ENCODE results near the gene C16orf87.

DNA sequence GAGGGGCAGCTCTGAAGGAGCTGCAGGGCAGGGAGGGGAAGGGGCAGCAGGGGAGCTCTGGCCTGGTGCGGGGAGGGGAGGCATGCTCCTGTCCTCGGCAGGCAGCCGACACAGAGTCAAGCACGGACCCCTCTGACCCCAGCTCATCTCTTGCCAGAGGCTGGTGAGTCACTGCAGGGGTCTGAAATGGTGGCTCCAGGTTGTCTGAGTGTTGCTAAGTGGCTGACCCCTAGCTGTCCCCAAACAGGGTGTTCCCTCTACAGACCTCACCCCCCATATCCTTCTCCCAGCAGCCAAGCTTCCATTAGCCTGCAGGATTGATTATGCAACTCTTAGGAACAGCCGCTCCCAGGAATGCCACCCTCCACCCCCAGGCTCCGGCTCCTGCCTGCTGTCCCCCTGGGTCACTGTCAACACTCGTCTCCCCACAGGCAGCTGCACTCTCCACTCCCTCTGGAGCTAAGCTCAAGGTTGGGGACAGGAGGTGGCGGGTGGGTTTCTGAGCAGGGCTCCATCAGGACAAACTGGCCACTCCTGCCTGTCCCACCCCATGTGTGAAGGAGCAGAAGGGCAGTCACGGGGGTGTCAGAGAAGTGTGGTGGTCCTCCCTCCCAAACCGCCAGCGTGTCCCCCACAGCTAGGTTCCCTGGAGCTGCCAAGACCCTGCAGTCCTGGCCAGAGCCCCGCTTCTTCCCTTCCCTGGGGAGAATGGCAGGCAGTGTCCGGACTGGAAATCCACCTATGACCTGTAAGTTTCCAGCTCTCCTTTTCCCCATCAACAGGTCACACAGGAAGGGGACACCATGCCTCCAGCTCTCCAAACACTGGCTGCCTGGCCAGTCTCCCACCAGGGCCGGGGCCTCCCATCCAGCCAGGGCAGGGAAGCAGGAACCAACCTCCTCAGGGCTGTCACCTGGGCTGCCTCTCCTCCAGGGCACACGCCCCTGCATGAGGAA is 83.9 kb downstream of the C16orf87 start:
- TF ChIP-seq, protein P1, sequence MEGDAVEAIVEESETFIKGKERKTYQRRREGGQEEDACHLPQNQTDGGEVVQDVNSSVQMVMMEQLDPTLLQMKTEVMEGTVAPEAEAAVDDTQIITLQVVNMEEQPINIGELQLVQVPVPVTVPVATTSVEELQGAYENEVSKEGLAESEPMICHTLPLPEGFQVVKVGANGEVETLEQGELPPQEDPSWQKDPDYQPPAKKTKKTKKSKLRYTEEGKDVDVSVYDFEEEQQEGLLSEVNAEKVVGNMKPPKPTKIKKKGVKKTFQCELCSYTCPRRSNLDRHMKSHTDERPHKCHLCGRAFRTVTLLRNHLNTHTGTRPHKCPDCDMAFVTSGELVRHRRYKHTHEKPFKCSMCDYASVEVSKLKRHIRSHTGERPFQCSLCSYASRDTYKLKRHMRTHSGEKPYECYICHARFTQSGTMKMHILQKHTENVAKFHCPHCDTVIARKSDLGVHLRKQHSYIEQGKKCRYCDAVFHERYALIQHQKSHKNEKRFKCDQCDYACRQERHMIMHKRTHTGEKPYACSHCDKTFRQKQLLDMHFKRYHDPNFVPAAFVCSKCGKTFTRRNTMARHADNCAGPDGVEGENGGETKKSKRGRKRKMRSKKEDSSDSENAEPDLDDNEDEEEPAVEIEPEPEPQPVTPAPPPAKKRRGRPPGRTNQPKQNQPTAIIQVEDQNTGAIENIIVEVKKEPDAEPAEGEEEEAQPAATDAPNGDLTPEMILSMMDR (conservative IDR thresholded peaks at IDR 0.05; ENCODE audit: low read depth, low read length), result no peak
- no peak for TF ChIP-seq EZH2 (IDR thresholded peaks at IDR 0.05; ENCODE audit: borderline replicate concordance, low read depth, low read length, poor library complexity, severe bottlenecking)

Measured in A673 (cell line).